CD4-positive, CD25-positive, alpha-beta regulatory T cell (primary cell): ENCODE data around the gene PPDPF. TPM values are rescaled to one million over a fixed set of nuclear protein-coding genes. Genes with fewer than 3 reads are reported as not detected.
"Not testable (repeated sequence)": the region's sequence is repeated elsewhere in the genome, so short reads cannot be mapped to it uniquely, and the experiment has no call there.

Experiments
- ATAC-seq, 2 donors: fragments of 150-1000 bp; cut with Tn5 transposase; one replicate each; pipeline ENCODE4 v1.10.0; 2021; ENCODE audit warnings: low read depth in 2 of 2, moderate number of reproducible peaks in 2 of 2, moderate library complexity in 1 of 2
- DNase-seq, 3 donors: peaks; one replicate each; pipeline versions ENCODE4 v3.0.0 to v3.0.0-alpha.2; 2012 to 2022; ENCODE audit warnings: mixed read lengths in 1 of 3
- H3K27ac ChIP-seq: one replicate; pipeline ENCODE4 v1.7.0; 2013; ENCODE audit warnings: mild to moderate bottlenecking, low read length; ENCODE audit not compliant: insufficient read depth, poor library complexity, severe bottlenecking
- H3K27me3 ChIP-seq: one replicate; pipeline ENCODE4 v1.7.0; 2013; ENCODE audit warnings: low read length; ENCODE audit not compliant: control insufficient read depth, insufficient read depth
- H3K36me3 ChIP-seq: one replicate; pipeline ENCODE4 v1.7.0; 2013; ENCODE audit warnings: mild to moderate bottlenecking, low read length, moderate library complexity; ENCODE audit not compliant: control insufficient read depth, insufficient read depth
- H3K4me1 ChIP-seq: 2 replicates; pipeline ENCODE4 v1.7.0; 2013; ENCODE audit warnings: mild to moderate bottlenecking, low read length; ENCODE audit not compliant: insufficient read depth, control insufficient read depth, poor library complexity, severe bottlenecking
- H3K4me3 ChIP-seq: one replicate; pipeline ENCODE4 v1.7.0; 2013; ENCODE audit warnings: low read depth, mild to moderate bottlenecking, low read length, moderate library complexity
- H3K9me3 ChIP-seq, 2 experiments: 1 replicate in 1 of 2; 2 replicates in 1 of 2; pipeline ENCODE4 v1.7.0; 2013; ENCODE audit warnings: low read length in 2 of 2, mild to moderate bottlenecking in 1 of 2, moderate library complexity in 1 of 2; ENCODE audit not compliant: control insufficient read depth in 2 of 2
- H3K27ac Mint-ChIP-seq, 3 donors: one replicate each; pipeline ENCODE4 v1.8.0; 2020 to 2022; ENCODE audit warnings: mild to moderate bottlenecking in 3 of 3, mixed read lengths in 3 of 3, moderate library complexity in 2 of 3
- H3K27me3 Mint-ChIP-seq: one replicate; pipeline ENCODE4 v1.8.0; 2022; ENCODE audit warnings: mild to moderate bottlenecking, mixed read lengths
- H3K36me3 Mint-ChIP-seq: one replicate; pipeline ENCODE4 v1.8.0; 2020; ENCODE audit warnings: mixed read lengths
- H3K4me1 Mint-ChIP-seq, 4 donors: one replicate each; pipeline ENCODE4 v1.8.0; 2020 to 2022; ENCODE audit warnings: mixed read lengths in 4 of 4, mild to moderate bottlenecking in 1 of 4
- H3K4me3 Mint-ChIP-seq, 4 donors: one replicate each; pipeline ENCODE4 v1.8.0; 2020 to 2022; ENCODE audit warnings: mild to moderate bottlenecking in 4 of 4, mixed read lengths in 4 of 4, moderate library complexity in 3 of 4
- H3K9me3 Mint-ChIP-seq, 7 donors: one replicate each; pipeline ENCODE4 v1.8.0; 2020 to 2022; ENCODE audit warnings: mixed read lengths in 7 of 7, mild to moderate bottlenecking in 3 of 7, moderate library complexity in 2 of 7
- polyA plus RNA-seq, 4 donors: library from polyadenylated mRNA; unstranded; fragments of 300-500 nt; fragmentation: Illumina TruSeq; gene quantifications; one replicate each; pipeline ENCODE4 v1.2.3, GENCODE V29; 2021
- total RNA-seq: library from RNA; stranded (reverse); gene quantifications from one replicate; pipeline ENCODE4 v1.2.3, GENCODE V29; 2022

PPDPF gene
- total and polyA plus RNA-seq, 5 donors from 2014 or later, result 75.8 to 155 (median 93.3) TPM

DNA sequence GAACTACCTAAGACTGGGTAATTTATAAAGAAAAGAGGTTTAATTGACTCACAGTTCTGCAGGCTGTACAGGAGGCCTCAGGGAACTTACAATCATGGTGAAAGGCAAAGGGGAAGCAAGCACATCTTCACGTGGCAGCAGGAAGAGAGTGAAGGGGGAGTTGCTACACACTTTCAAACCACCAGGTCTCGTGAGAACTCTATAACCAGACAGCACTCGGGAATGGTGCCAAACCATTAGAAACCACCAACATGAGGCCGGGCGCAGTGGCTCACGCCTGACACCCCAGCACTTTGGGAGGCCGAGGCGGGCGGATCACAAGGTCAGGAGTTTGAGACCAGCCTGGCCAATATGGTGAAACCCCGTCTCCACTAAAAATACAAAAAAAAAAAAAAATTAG is 6.0 kb upstream of the PPDPF start:
- not testable (repeated sequence) for H3K27me3 ChIP-seq, DNase-seq, H3K27me3 Mint-ChIP-seq, H3K27ac ChIP-seq, H3K36me3 ChIP-seq, H3K36me3 Mint-ChIP-seq, H3K9me3 ChIP-seq, ATAC-seq, H3K4me3 ChIP-seq, H3K9me3 Mint-ChIP-seq, H3K4me1 ChIP-seq, H3K27ac Mint-ChIP-seq, H3K4me1 Mint-ChIP-seq
- H3K4me3 Mint-ChIP-seq, result peak overlapping the region in 2 of 4 donors; percentile 38 to 62

GRCh38 chr20:63517376-63518309 is 2.9 kb upstream of the PPDPF start:
- Mint-ChIP-seq H3K36me3 (peaks cover 2% of the 10 kb centered on the region), H3K27ac (no peak overlapping the region), H3K4me1 (peaks cover 0 to 15% (median 2%) of the 10 kb centered on the region in 4 donors), H3K9me3 (peaks cover 0 to 7% (median 4%) of the 10 kb centered on the region in 7 donors), H3K27me3 (peaks cover 6% of the 10 kb centered on the region), H3K4me3 (peak overlapping the region; percentile 46 to 83 (median 76))
- ATAC-seq (no peak), DNase-seq (no peak)
- Histone ChIP-seq H3K4me1 (peaks cover 22% of the 10 kb centered on the region), H3K9me3 (peaks cover 0 to 3% of the 10 kb centered on the region in 2 experiments), H3K27ac (no peak overlapping the region), H3K36me3 (no peaks in the 10 kb centered on the region), H3K4me3 (no peak overlapping the region), H3K27me3 (peaks cover 4% of the 10 kb centered on the region)

GRCh38 chr20:63518351-63518861 is 2.2 kb upstream of the PPDPF start:
- H3K36me3 ChIP-seq, result peaks cover 5% of the 10 kb centered on the region
- H3K4me3 ChIP-seq, result no peak overlapping the region
- peak overlapping the region in 3 of 4 donors; percentile 66 to 85 (median 83) for H3K4me3 Mint-ChIP-seq
- no peak overlapping the region for H3K27ac Mint-ChIP-seq
- peaks cover 3% of the 10 kb centered on the region for H3K36me3 Mint-ChIP-seq
- H3K27ac ChIP-seq, result no peak overlapping the region
- ATAC-seq (no peak), DNase-seq (no peak)
- peaks cover 0 to 6% (median 4%) of the 10 kb centered on the region in 7 donors for H3K9me3 Mint-ChIP-seq
- peaks cover under 1% of the 10 kb centered on the region for H3K27me3 ChIP-seq
- peaks cover 0 to 3% of the 10 kb centered on the region in 2 experiments for H3K9me3 ChIP-seq
- peaks cover 6% of the 10 kb centered on the region for H3K27me3 Mint-ChIP-seq
- H3K4me1 Mint-ChIP-seq, result peaks cover 0 to 18% (median 2%) of the 10 kb centered on the region in 4 donors
- peaks cover 24% of the 10 kb centered on the region for H3K4me1 ChIP-seq

DNA sequence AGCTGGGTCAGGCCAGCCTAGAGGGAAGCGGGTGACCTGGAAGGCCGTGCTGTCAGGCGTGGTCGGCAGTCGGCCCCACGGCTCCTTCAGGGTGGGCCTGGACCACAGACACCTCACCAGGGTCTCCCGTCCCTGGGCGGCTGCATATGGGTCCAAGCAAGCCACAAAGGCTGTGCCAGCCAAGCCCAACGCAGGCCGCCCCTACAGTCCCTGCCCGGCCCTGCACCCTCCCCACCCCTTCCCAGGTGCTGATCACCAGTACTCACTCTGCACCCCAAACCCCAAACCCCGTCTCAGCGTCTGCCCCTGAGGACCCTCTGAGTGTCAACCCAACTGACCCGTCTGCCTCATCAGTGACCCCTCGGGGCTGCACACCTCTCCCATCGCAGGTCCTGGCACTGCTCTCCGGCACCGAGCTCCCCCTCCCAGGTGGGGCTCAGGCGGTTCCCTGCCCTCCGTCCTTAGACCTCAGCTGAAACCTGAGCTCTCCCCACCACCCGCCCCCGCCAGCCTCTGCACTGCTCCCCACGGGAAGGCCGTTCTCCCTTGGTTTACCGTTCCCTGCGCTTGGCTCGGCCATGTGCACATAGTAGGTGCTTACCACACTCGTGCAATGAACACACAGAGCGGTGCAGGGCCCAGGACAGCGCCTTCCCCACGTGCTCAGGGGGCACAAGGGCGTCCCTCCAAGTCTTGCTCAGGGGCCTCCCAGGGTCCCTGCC is 1.5 kb upstream of the PPDPF start:
- no peak for DNase-seq
- Mint-ChIP-seq H3K9me3 (peaks cover 0 to 6% (median 4%) of the 10 kb centered on the region in 7 donors), H3K4me3 (peak overlapping the region; percentile 83 to 89 (median 87)), H3K27ac (peak overlapping the region in 1 of 3 donors; percentile 42), H3K27me3 (peaks cover 6% of the 10 kb centered on the region), H3K4me1 (peaks cover 0 to 23% (median 4%) of the 10 kb centered on the region in 4 donors), H3K36me3 (peaks cover 9% of the 10 kb centered on the region)
- H3K9me3 ChIP-seq, result peaks cover 0 to 2% of the 10 kb centered on the region in 2 experiments
- ATAC-seq, result no peak
- H3K4me3 ChIP-seq, result no peak overlapping the region
- H3K4me1 ChIP-seq, result peaks cover 24% of the 10 kb centered on the region
- H3K36me3 ChIP-seq, result peaks cover 10% of the 10 kb centered on the region
- no peaks in the 10 kb centered on the region for H3K27me3 ChIP-seq
- no peak overlapping the region for H3K27ac ChIP-seq

GRCh38 chr20:63519668-63520503 is 679 bp upstream of the PPDPF start:
- peaks cover 10% of the 10 kb centered on the region for H3K36me3 ChIP-seq
- ATAC-seq (peak; percentile 44 to 49), DNase-seq (peak in 2 of 3 donors; percentile 71 to 74)
- peak overlapping the region; percentile 79 for H3K27ac ChIP-seq
- Mint-ChIP-seq H3K36me3 (peaks cover 13% of the 10 kb centered on the region), H3K4me1 (peaks cover 0 to 24% (median 7%) of the 10 kb centered on the region in 4 donors), H3K9me3 (peaks cover 0 to 4% (median 3%) of the 10 kb centered on the region in 7 donors), H3K27ac (peak overlapping the region in 1 of 3 donors; percentile 42), H3K27me3 (peaks cover 5% of the 10 kb centered on the region), H3K4me3 (peak overlapping the region; percentile 83 to 89 (median 87))
- H3K4me3 ChIP-seq, result no peak overlapping the region
- no peaks in the 10 kb centered on the region for H3K27me3 ChIP-seq
- no peaks in the 10 kb centered on the region for H3K9me3 ChIP-seq
- H3K4me1 ChIP-seq, result peaks cover 24% of the 10 kb centered on the region

- peak overlapping the region; percentile 37 for H3K4me3 ChIP-seq
- H3K9me3 ChIP-seq, result no peaks in the 10 kb centered on the region
- no peaks in the 10 kb centered on the region for H3K27me3 ChIP-seq
- Mint-ChIP-seq H3K27ac (peak overlapping the region in 2 of 3 donors; percentile 63 to 79), H3K4me3 (peak overlapping the region; percentile 63 to 89 (median 84)), H3K27me3 (peaks cover 5% of the 10 kb centered on the region), H3K9me3 (peaks cover 0 to 3% (median 2%) of the 10 kb centered on the region in 7 donors), H3K36me3 (peaks cover 13% of the 10 kb centered on the region), H3K4me1 (peaks cover 4 to 26% (median 8%) of the 10 kb centered on the region in 4 donors)
- H3K36me3 ChIP-seq, result peaks cover 10% of the 10 kb centered on the region
- H3K4me1 ChIP-seq, result peaks cover 24% of the 10 kb centered on the region
- DNase-seq, result peak; percentile 55 to 85 (median 75)
- H3K27ac ChIP-seq, result peak overlapping the region; percentile 79
- ATAC-seq, result peak; percentile 61 to 64
Observed at GRCh38 chr20:63520934-63521601, 503 bp downstream of the PPDPF start.
